ENCODE data around the gene UBE2L3.
"Not testable (repeated sequence)": the region's sequence is repeated elsewhere in the genome, so short reads cannot be mapped to it uniquely, and the experiment has no call there.

The UBE2L3 gene

GRCh38 chr22:21603973-21604372 is 36.5 kb downstream of the UBE2L3 start:
- DNase-seq = no peak

- DNase-seq = no peak
Measured at GRCh38 chr22:21605887-21606564, 38.5 kb downstream of the UBE2L3 start.

GRCh38 chr22:21606775-21607174 is 39.3 kb downstream of the UBE2L3 start:
- no peak for DNase-seq

DNA sequence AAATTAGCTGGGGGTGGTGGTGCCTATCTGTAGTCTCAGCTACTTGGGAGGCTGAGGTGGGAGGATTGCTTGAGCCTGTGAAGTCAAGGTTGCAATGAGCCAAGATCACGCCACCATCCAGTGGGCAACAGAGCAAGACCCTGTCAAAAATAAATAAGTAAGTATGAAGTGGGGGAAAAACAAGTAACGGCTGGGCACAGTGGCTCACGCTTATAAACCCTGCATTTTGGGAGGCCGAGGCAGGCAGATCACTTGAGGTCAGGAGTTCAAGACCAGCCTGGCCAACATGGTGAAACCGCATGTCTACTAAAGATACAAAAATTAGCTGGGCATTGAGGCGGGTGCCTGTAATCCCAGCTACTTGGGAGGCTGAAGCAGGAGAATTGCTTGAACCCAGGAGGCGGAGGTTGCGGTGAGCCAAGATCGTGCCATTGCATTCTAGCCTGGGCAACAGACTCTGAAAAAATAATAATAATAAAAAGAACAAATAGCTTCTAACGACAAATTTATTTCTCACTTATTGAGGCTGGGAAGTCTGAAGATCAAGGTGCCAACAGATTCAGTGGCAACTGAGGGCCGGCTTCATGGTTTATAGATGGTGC is 42.1 kb downstream of the UBE2L3 start:
- not testable (repeated sequence) for DNase-seq

GRCh38 chr22:21611210-21611977 is 43.9 kb downstream of the UBE2L3 start:
- DNase-seq = no peak

DNA sequence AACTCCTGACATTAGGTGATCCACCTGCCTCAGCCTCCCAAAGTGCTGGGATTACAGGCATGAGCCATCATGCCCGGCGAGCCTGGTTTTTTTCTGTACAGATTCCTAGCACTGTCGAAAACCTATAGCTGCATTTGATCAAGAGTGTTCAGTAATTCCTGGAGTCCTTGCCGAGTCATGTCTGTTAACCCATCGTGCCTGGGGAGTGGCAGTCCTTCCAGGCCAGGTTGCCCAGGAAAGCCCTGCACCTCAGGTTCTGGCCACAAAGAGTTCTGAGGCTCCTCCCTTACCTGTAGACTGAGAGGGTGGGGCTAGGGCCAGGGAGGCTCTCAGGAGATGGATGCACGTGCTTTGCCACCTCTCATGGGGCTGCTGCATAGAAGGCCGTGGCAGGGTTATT is 45.3 kb downstream of the UBE2L3 start:
- DNase-seq = no peak

- DNase-seq = no peak
Measured at GRCh38 chr22:21613553-21614233, 46.2 kb downstream of the UBE2L3 start.

DNA sequence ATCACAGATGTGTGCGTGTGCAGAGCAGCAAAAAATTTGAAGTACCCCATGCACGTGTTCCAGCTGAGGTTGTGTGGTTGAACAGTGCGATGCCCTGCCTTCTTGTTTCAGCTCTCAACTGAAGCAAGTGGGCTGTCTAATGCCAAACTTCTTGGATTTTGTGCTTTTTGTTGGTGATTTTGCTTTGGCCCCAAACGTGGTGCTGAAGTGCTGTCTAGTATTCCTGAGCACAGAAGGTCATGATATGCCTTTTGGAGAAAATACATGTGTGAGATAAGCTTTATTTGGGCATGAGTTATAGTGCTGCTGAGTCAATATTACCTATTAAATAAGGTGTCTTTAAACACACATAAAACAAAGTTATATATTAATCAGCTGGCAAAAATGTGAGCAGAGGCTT is 48.2 kb downstream of the UBE2L3 start:
- no peak for DNase-seq

DNA sequence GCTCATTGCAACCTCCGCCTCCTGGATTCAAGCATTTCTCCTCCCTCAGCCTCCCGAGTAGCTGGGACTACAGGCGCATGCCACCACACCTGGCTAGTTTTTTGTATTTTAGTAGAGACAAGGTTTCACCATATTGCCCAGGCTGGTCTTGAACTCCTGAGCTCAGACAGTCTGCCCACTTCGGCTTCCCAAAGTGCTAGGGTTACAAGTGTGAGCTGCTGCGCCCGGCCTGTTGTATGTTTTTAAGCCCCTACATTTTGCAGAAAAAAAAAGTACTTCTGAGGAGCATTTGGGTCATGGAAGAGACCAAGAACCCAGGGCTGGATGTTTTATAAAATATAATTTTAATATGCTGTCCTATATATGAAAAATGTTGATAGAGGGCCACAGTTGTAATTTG is 49.8 kb downstream of the UBE2L3 start:
- DNase-seq = not testable (repeated sequence)

DNA sequence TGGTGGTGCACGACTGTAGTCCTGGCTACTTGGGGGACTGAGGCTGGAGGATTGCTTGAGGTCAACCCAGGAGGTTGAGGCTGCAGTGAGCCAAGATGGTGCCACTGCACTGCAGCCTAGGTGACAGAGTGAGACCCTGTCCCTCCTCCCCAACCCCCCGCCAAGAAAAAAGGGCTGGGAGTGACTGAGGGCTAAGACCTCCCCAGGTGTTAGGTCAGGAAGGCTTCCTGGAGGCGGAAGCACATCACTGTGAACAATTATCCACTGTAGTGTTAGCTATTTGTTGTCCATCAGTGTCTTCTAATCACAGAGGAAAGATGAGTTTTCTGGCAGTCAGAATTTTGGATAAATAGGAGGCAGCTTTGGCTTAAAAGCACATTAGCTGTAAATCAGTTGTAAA is 53.5 kb downstream of the UBE2L3 start:
- DNase-seq = no peak

DNA sequence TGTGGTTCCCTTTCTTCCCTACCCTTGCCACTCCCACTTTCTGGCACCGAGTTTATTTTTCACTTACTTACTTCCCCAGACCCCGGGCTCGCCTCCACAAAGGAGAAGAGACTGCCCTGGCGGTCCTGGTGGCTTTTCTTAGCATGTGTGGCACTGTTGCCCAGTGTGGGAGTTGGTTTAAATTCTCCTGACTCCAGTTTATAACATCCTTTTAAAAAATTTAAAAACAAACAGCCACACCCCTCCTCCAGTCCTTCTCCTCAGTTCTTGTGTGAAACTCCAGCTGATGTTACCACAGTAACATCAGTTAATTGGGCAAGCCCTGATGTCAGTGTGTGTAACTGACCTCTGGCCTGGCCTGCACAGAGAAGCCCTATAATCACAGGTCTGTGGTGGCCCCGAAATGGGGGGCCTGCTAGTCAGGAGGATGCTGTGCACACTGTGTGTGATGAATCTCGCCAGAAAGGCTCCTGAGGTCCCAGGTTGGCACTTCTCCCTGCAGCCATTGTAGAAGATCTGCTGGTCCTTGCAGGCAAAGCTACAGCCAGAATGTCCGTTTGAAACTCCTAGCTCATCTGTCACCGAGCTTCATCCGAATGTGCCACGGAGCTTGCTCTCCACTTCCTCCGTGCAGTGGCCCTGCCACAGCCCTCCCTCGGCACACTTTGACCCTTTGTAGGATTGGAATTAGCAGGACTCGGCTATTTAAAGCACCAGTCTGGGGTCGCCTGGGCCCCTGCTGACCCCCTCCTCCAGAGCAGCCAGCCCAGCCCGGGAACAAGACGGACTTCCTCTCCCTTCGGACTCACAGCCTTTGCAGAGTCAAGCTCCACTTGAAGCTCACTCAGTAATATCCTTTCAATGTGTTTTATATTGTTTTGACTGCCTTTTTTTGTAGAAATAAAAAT is 54.8 kb downstream of the UBE2L3 start:
- DNase-seq = no peak

GRCh38 chr22:21622919-21623647 is 55.6 kb downstream of the UBE2L3 start:
- no peak for DNase-seq

GRCh38 chr22:21623648-21623970 is 56.1 kb downstream of the UBE2L3 start:
- no peak for DNase-seq

DNA sequence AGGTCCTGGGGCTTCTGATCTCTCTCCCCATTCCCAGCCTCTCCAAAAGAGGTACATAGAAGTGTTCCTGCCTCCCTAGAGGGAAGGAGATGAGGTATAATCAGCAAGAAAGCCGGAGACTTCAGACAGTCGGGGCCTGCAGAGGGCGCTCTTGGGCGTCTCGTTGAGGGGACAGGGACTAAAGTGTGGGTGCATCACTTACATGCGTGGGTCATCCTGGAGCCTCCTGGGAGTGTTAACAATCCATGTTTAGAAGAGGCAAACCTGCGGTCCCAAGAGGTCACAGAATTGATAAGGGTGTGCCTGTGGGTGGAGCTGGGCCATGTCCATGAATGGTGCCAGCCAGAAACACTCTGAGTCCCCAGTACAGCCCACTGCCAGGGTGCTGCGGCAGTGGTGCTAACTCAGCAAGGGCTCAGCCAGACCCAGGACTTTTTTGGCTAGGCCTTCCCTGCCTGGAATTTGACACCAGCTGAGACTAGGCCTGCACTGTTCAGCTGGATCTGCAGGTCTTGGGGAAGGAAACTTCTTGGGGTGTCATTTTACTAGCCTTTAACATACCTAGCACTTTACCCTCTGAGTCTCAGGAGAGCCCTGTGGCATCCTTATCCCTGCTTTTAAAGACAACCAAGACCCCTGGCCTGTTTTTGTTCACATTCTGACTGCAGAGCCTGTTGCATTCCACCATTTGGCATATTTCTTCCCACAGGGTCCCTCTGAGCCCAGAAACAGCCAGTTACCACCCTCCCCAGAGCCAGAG is 56.8 kb downstream of the UBE2L3 start:
- DNase-seq = no peak

GRCh38 chr22:21624880-21625791 is 57.6 kb downstream of the UBE2L3 start:
- no peak for DNase-seq

- no peak for DNase-seq
Measured at GRCh38 chr22:21626073-21626734, 58.7 kb downstream of the UBE2L3 start.

GRCh38 chr22:21626735-21627469 is 59.4 kb downstream of the UBE2L3 start:
- DNase-seq = no peak

DNA sequence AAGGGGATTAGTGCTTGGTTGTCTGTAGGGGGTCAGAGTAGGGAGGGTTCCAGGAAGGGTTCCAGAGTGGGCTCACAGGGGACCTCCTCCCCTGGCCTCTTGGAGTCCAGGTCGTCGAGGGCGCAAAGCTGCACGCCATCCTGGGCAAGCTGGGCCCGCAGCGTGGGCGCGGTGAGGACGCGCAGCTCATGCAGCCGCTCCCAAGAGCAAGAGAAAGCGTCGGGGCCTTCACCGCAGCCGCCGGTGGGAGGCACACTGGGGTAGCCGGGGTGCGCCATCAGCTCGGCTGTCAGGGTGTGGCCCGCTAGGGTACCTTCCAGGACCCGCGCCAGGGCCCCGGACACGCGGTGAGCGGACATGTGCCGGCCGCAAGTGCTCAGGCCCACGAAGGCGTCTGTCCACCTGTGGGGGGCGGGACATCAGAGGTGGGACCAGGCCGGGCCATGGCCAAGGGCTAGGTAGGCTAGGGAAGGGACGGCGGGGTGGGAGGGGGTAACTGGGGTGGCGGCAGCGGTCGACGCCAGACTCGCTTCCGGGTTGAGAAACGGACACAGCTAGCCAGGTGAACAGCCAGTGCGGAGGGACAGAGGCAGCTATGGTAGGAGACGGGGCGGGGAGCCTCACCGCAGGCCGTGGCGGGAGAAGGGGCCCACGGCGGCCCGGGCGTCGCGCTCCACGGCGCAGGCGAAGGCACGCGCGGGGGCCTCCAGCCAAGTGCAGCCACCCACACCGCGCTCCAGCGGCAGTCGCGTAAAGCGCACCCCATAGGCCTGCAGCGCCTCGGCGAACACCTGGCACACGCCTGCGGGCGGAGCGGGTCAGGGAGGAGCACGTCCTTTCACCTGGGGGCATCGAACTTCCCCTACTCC is 61.1 kb downstream of the UBE2L3 start:
- no peak for DNase-seq

All from activated CD4-positive, alpha-beta T cell treated with anti-CD3 and anti-CD28 coated beads for 1 hour (primary cell).